HCT116 (cell line): ENCODE results near the gene SH3TC1. TPM values are rescaled to one million over a fixed set of nuclear protein-coding genes. Genes with fewer than 3 reads are reported as not detected.

Source experiments
- ATAC-seq: fragments of 200-7000 bp; cut with Tn5 transposase; 2 replicates; pipeline ENCODE4 v1.9.1; 2020; ENCODE audit warnings: mild to moderate bottlenecking, moderate library complexity
- BruUV-seq: library from RNA; stranded (reverse); fragments of 400-500 nt; replicated peaks from 2 replicates; lab custom pipeline; 2021; lab: Mats Ljungman, UMichigan
- CTCF ChIA-PET: fragments of 300-600 bp; sonication (Branson Sonifier 250); formaldehyde crosslinking; loops from one replicate; lab custom pipeline; 2021; ENCODE audit warnings: antibody characterized with exemption; lab: Charles Lee
- POLR2A ChIA-PET: fragments of 300-600, 350-600 bp; sonication (Branson Sonifier 250); formaldehyde crosslinking; loops from one replicate; lab custom pipeline; 2021; ENCODE audit warnings: antibody characterized with exemption; lab: Charles Lee
- RAD21 ChIA-PET, 2 experiments: fragments of 300-600 bp; sonication (Branson Sonifier 250); formaldehyde crosslinking; loops; one replicate each; lab custom pipeline; 2023; ENCODE audit warnings: low total read pairs in 2 of 2; ENCODE audit not compliant: uncharacterized antibody in 2 of 2, unreplicated experiment in 2 of 2, low non-redundant PET in 1 of 2; lab: Charles Lee
- DNase-seq: peaks from one replicate; pipeline ENCODE4 v3.0.0-alpha.2; 2010; ENCODE audit warnings: low read depth, low spot score
- H2AFZ ChIP-seq: fragments of 200-600 bp; shearing (Covaris generic), sonication (generic); 2 replicates; pipeline ENCODE4 v1.6.1; 2017; ENCODE audit warnings: low read depth, mixed run types, mixed read lengths, antibody characterized with exemption, low read length; ENCODE audit not compliant: poor library complexity, severe bottlenecking
- H3K27ac ChIP-seq: 2 replicates; pipeline ENCODE4 v1.5.1; 2012; ENCODE audit warnings: low read depth, low read length
- H3K27me3 ChIP-seq: fragments of 200-600 bp; sonication (generic); 2 replicates; pipeline ENCODE4 v1.6.1; 2016; ENCODE audit warnings: mixed run types, low read length, mixed read lengths; ENCODE audit not compliant: insufficient read depth
- H3K36me3 ChIP-seq, 2 experiments: fragments of 200-500 bp in 1 of 2; fragments of 200-600 bp in 1 of 2; sonication (Bioruptor generic) in 1 of 2; sonication (generic) in 1 of 2; 2 replicates each; pipeline versions ENCODE4 v1.5.1 to v1.6.1; 2014 to 2016; ENCODE audit warnings: low read length in 2 of 2, inconsistent platforms in 1 of 2, mixed read lengths in 1 of 2, mixed run types in 1 of 2; ENCODE audit not compliant: insufficient read depth in 2 of 2, control insufficient read depth in 1 of 2
- H3K4me1 ChIP-seq, 2 experiments: fragments of 200-600 bp in 1 of 2; sonication (generic) in 1 of 2; 2 replicates each; pipeline versions ENCODE4 v1.5.1 to v1.6.1; 2012 to 2017; ENCODE audit warnings: low read length in 2 of 2, inconsistent platforms in 1 of 2, mild to moderate bottlenecking in 1 of 2, mixed read lengths in 1 of 2, mixed run types in 1 of 2, moderate library complexity in 1 of 2; ENCODE audit not compliant: insufficient read depth in 2 of 2, control insufficient read depth in 1 of 2
- H3K4me2 ChIP-seq: fragments of 200-600 bp; sonication (generic); 2 replicates; pipeline ENCODE4 v1.6.1; 2017; ENCODE audit warnings: mixed run types, low read length, mixed read lengths
- H3K4me3 ChIP-seq, 2 experiments: fragments of 200-600 bp in 1 of 2; sonication (generic) in 1 of 2; replicated peaks in 1 of 2; 2 replicates each; pipeline ENCODE4 v1.5.1; 2011 to 2016; ENCODE audit warnings: low read length in 2 of 2, control low read depth in 1 of 2, low read depth in 1 of 2, mild to moderate bottlenecking in 1 of 2, mixed read lengths in 1 of 2, mixed run types in 1 of 2
- H3K79me2 ChIP-seq: fragments of 200-600 bp; sonication (generic); 2 replicates; pipeline ENCODE4 v1.6.1; 2017; ENCODE audit warnings: mild to moderate bottlenecking, mixed run types, low read length, moderate library complexity, mixed read lengths; ENCODE audit not compliant: insufficient read depth
- H3K9ac ChIP-seq: fragments of 200-600 bp; sonication (generic); 2 replicates; pipeline ENCODE4 v1.6.1; 2016; ENCODE audit warnings: low read length, mixed read lengths
- H3K9me2 ChIP-seq: fragments of 200-600 bp; sonication (generic), shearing (Covaris generic); 2 replicates; pipeline ENCODE4 v1.6.1; 2017; ENCODE audit warnings: mixed run types, mild to moderate bottlenecking, moderate library complexity; ENCODE audit not compliant: insufficient read depth
- H3K9me3 ChIP-seq, 2 experiments: fragments of 200-500 bp in 1 of 2; fragments of 200-600 bp in 1 of 2; sonication (Bioruptor generic) in 1 of 2; sonication (generic) in 1 of 2; 2 replicates each; pipeline ENCODE4 v1.6.1; 2014 to 2017; ENCODE audit warnings: low read length in 2 of 2, mixed read lengths in 2 of 2, inconsistent platforms in 1 of 2, low read depth in 1 of 2, mild to moderate bottlenecking in 1 of 2, mixed run types in 1 of 2, moderate library complexity in 1 of 2; ENCODE audit not compliant: control insufficient read depth in 1 of 2, insufficient read depth in 1 of 2
- H4K20me1 ChIP-seq: fragments of 200-600 bp; sonication (generic), shearing (Covaris generic); 2 replicates; pipeline ENCODE4 v1.6.1; 2017; ENCODE audit warnings: mixed run types, mild to moderate bottlenecking, moderate library complexity; ENCODE audit not compliant: insufficient read depth
- JUND ChIP-seq: IDR thresholded peaks from 2 replicates; pipeline ENCODE4 v1.6.1; 2012
- POLR2AphosphoS5 ChIP-seq: IDR thresholded peaks from 2 replicates; pipeline ENCODE4 v1.6.1; 2011; ENCODE audit warnings: mild to moderate bottlenecking, low read depth, low read length, moderate library complexity
- SP1 ChIP-seq: IDR thresholded peaks from 2 replicates; pipeline ENCODE4 v1.6.1; 2012; ENCODE audit warnings: low read depth
- TCF7L2 ChIP-seq: IDR thresholded peaks from 2 replicates; pipeline ENCODE4 v1.7.0; 2011; ENCODE audit warnings: borderline replicate concordance, inconsistent platforms; ENCODE audit not compliant: insufficient read depth, insufficient read length; ENCODE audit errors: extremely low read depth
- intact Hi-C: fragments of 100-400 bp; cut with micrococcal nuclease; formaldehyde crosslinking; loops from 2 replicates; pipeline ENCODE4 v1.10.0; 2022
- total RNA-seq: library from RNA; stranded (reverse); gene quantifications from one replicate; pipeline ENCODE4 v1.2.1, GENCODE V29; 2021; ENCODE audit not compliant: unreplicated experiment
- TF ChIP-seq, protein P1 (sequence below), 3 experiments: fragments of 200-600 bp in 1 of 3; sonication (generic) in 1 of 3; IDR thresholded peaks in 2 of 3; conservative IDR thresholded peaks in 1 of 3; 2 replicates each; pipeline ENCODE4 v1.5.1; 2012 to 2017; ENCODE audit warnings: low read depth in 2 of 3, low read length in 2 of 3, antibody characterized with exemption in 1 of 3, borderline replicate concordance in 1 of 3, control low read depth in 1 of 3, mild to moderate bottlenecking in 1 of 3, mixed read lengths in 1 of 3, mixed run types in 1 of 3, moderate library complexity in 1 of 3; ENCODE audit not compliant: insufficient read depth in 1 of 3

SH3TC1 gene
- total RNA-seq, 1 experiment from 2014 or later: 12.5 TPM

GRCh38 chr4:8171984-8172924, 26.8 kb upstream of the SH3TC1 start:
- H3K4me1 ChIP-seq: peaks cover 0 to 7% of the 10 kb centered on the region in 2 experiments; a peak in 1 of 4 replicates
- H3K27me3 ChIP-seq: 0 out of 2 replicates have a peak, but pooled peaks cover 5% of the 10 kb centered on the region
- no peak overlapping the region for H3K4me2 ChIP-seq
- H3K4me3 ChIP-seq: no peak overlapping the region
- H3K9me2 ChIP-seq: no peaks in the 10 kb centered on the region
- no peaks in the 10 kb centered on the region for H3K79me2 ChIP-seq
- no peaks in the 10 kb centered on the region for H3K36me3 ChIP-seq
- ChIA-PET POLR2A (no interaction called here), RAD21 (no interaction called here), CTCF (no interaction called here)
- no peak overlapping the region for H3K9ac ChIP-seq
- BruUV-seq: no TSS peak
- DNase-seq (no peak), ATAC-seq (no peak)
- H2AFZ ChIP-seq: no peak overlapping the region
- TF ChIP-seq, protein P1, sequence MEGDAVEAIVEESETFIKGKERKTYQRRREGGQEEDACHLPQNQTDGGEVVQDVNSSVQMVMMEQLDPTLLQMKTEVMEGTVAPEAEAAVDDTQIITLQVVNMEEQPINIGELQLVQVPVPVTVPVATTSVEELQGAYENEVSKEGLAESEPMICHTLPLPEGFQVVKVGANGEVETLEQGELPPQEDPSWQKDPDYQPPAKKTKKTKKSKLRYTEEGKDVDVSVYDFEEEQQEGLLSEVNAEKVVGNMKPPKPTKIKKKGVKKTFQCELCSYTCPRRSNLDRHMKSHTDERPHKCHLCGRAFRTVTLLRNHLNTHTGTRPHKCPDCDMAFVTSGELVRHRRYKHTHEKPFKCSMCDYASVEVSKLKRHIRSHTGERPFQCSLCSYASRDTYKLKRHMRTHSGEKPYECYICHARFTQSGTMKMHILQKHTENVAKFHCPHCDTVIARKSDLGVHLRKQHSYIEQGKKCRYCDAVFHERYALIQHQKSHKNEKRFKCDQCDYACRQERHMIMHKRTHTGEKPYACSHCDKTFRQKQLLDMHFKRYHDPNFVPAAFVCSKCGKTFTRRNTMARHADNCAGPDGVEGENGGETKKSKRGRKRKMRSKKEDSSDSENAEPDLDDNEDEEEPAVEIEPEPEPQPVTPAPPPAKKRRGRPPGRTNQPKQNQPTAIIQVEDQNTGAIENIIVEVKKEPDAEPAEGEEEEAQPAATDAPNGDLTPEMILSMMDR (IDR thresholded peaks at IDR 0.05 in 2 of 3, conservative IDR thresholded peaks at IDR 0.05 in 1 of 3; ENCODE audit: borderline replicate concordance in 1 of 3, insufficient read depth in 1 of 3, low read depth in 2 of 3, low read length in 2 of 3): no peak
- TF ChIP-seq POLR2AphosphoS5: no peak
- TF ChIP-seq SP1: no peak
- no peak for TF ChIP-seq TCF7L2
- no peak for TF ChIP-seq JUND
- H3K9me3 ChIP-seq: peaks cover 0 to 9% of the 10 kb centered on the region in 2 experiments; a peak in 1 of 4 replicates
- H3K27ac ChIP-seq: no peak overlapping the region
- intact Hi-C loops: no loop called here
- no peaks in the 10 kb centered on the region for H4K20me1 ChIP-seq
